Hepatocyte (in vitro differentiated cells): ENCODE measurements around the gene HS3ST5. TPM values are rescaled to one million over a fixed set of nuclear protein-coding genes. Genes with fewer than 3 reads are reported as not detected.
"Not testable (repeated sequence)": the region's sequence is repeated elsewhere in the genome, so short reads cannot be mapped to it uniquely, and the experiment has no call there.

Experiments used
- DNase-seq: peaks from one replicate; pipeline ENCODE4 v3.0.0-alpha.2; 2016; ENCODE audit warnings: low spot score
- H2AFZ ChIP-seq: fragments of 200-600 bp; sonication (generic); 2 replicates; pipeline ENCODE4 v1.6.0; 2016; ENCODE audit warnings: antibody characterized with exemption, mild to moderate bottlenecking
- H3K27ac ChIP-seq: fragments of 200-600 bp; sonication (generic); 2 replicates; pipeline ENCODE4 v1.5.1; 2016; ENCODE audit warnings: mild to moderate bottlenecking
- H3K27me3 ChIP-seq: fragments of 200-600 bp; sonication (generic); 2 replicates; pipeline ENCODE4 v1.6.1; 2016
- H3K36me3 ChIP-seq: fragments of 200-600 bp; sonication (generic); replicated peaks from 2 replicates; pipeline ENCODE4 v1.5.1; 2016; ENCODE audit warnings: low read depth; ENCODE audit not compliant: insufficient read depth
- H3K4me1 ChIP-seq: fragments of 200-600 bp; sonication (generic); 2 replicates; pipeline ENCODE4 v1.5.1; 2016; ENCODE audit warnings: mild to moderate bottlenecking, moderate library complexity; ENCODE audit not compliant: insufficient read depth
- H3K4me2 ChIP-seq: fragments of 200-600 bp; sonication (generic); 2 replicates; pipeline ENCODE4 v1.6.0; 2016
- H3K4me3 ChIP-seq: fragments of 200-600 bp; sonication (generic); 2 replicates; pipeline ENCODE4 v1.5.1; 2016; ENCODE audit warnings: mild to moderate bottlenecking
- H3K79me2 ChIP-seq: fragments of 200-600 bp; sonication (generic); 2 replicates; pipeline ENCODE4 v1.6.0; 2017; ENCODE audit warnings: mild to moderate bottlenecking
- H3K9me2 ChIP-seq: fragments of 200-600 bp; sonication (generic); replicated peaks from 2 replicates; pipeline ENCODE4 v1.6.0; 2017; ENCODE audit warnings: mild to moderate bottlenecking; ENCODE audit not compliant: insufficient read depth
- H3K9me3 ChIP-seq: fragments of 200-600 bp; sonication (generic); 2 replicates; pipeline ENCODE4 v1.5.1; 2016; ENCODE audit warnings: low read depth, mild to moderate bottlenecking
- H4K20me1 ChIP-seq: fragments of 200-600 bp; sonication (generic); 2 replicates; pipeline ENCODE4 v1.6.0; 2016; ENCODE audit warnings: mild to moderate bottlenecking; ENCODE audit not compliant: insufficient read depth, poor library complexity, severe bottlenecking
- EZH2 ChIP-seq: fragments of 200-600 bp; sonication (generic); IDR thresholded peaks from 2 replicates; pipeline ENCODE4 v1.6.1; 2016; ENCODE audit warnings: antibody characterized with exemption, mild to moderate bottlenecking, borderline replicate concordance
- EZH2phosphoT487 ChIP-seq: fragments of 200-600 bp; sonication (generic); IDR thresholded peaks from one replicate; pipeline ENCODE4 v1.6.1; 2018; ENCODE audit warnings: antibody characterized with exemption, mild to moderate bottlenecking, low read depth, moderate library complexity; ENCODE audit not compliant: unreplicated experiment, severe bottlenecking
- WGBS: methylation state at CpG from one replicate; pipeline ENCODE4 v1.1.6; 2016; ENCODE audit warnings: low lambda C conversion rate; ENCODE audit errors: missing lambda C conversion rate; 5-methylcytosine and 5-hydroxymethylcytosine counted together
- polyA plus RNA-seq: library from polyadenylated mRNA; unstranded; fragments of >200 nt; fragmentation: Nextera tagmentation; extraction: Ambion mirVana; gene quantifications from 2 replicates; pipeline ENCODE4 v1.2.1, GENCODE V29; 2016
- total RNA-seq: library from RNA; depleted of rRNA; stranded (reverse); fragments of >200 nt; gene quantifications from 2 replicates; pipeline ENCODE4 v1.2.3, GENCODE V29; 2014
- TF ChIP-seq, protein P1 (sequence below): fragments of 200-600 bp; sonication (generic); IDR thresholded peaks from 2 replicates; pipeline ENCODE4 v1.5.1; 2016; ENCODE audit warnings: antibody characterized with exemption, mild to moderate bottlenecking; ENCODE audit not compliant: poor library complexity

HS3ST5 gene
- total and polyA plus RNA-seq, 2 experiments from 2014 or later = 0.73 to 1.4 TPM

DNA sequence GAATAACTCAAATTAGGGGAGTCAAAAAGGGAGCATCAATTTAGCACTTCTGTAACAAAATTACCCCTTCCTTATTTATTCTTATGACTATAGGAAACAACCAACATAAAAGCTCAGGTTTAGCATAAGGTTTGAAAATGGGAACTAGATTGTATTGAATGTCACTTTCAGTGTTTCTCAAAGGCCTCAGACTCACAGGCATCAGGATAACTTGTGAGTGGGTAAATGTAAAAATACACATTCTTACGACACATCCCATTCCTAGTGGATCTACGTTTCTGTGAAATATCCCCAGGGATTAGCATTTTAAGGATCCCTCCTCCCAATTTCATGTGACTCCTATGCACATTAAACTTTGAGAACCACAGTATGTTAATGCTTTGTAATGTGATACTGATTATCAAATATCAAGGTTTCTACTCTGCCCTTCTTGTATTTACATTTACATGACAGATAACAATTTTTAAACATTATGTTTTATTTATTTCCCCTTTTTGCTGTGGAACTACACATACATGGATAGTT is 114.8 kb downstream of the HS3ST5 start:
- Histone ChIP-seq H4K20me1 (no peaks in the 10 kb centered on the region), H3K79me2 (no peaks in the 10 kb centered on the region), H3K36me3 (no peaks in the 10 kb centered on the region), H3K9me3 (no peaks in the 10 kb centered on the region), H3K4me1 (no peaks in the 10 kb centered on the region), H3K4me3 (no peak overlapping the region), H3K27me3 (no peaks in the 10 kb centered on the region), H3K4me2 (no peak overlapping the region), H2AFZ (no peak overlapping the region), H3K27ac (no peak overlapping the region), H3K9me2 (no peaks in the 10 kb centered on the region)
- no peak for TF ChIP-seq EZH2phosphoT487
- TF ChIP-seq, protein P1, sequence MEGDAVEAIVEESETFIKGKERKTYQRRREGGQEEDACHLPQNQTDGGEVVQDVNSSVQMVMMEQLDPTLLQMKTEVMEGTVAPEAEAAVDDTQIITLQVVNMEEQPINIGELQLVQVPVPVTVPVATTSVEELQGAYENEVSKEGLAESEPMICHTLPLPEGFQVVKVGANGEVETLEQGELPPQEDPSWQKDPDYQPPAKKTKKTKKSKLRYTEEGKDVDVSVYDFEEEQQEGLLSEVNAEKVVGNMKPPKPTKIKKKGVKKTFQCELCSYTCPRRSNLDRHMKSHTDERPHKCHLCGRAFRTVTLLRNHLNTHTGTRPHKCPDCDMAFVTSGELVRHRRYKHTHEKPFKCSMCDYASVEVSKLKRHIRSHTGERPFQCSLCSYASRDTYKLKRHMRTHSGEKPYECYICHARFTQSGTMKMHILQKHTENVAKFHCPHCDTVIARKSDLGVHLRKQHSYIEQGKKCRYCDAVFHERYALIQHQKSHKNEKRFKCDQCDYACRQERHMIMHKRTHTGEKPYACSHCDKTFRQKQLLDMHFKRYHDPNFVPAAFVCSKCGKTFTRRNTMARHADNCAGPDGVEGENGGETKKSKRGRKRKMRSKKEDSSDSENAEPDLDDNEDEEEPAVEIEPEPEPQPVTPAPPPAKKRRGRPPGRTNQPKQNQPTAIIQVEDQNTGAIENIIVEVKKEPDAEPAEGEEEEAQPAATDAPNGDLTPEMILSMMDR = no peak
- no peak for TF ChIP-seq EZH2
- DNase-seq = no peak
- WGBS = 68% methylated on average over 2 of the region's 2 CpGs

DNA sequence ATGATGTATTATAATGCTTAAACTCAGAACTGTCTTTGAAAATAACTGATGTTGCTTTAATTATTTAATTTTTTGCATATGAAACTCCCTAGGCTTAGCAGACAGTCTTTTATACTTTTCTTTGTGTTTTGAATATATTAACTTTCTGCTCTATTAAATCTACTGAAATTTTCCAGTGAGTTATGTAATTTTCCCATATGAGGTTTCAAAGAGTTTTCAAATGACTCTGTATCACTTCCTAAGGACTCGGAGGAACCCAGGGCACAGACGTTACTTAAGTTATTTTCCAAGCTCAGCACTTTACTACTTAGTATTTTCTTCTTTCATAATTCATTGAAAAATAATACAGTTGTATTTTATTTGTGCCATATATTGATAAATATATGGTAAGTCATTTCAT is 122.6 kb downstream of the HS3ST5 start:
- WGBS = 78% methylated on average over 2 of the region's 2 CpGs
- Histone ChIP-seq H3K79me2 (no peaks in the 10 kb centered on the region), H2AFZ (no peak overlapping the region), H3K4me1 (no peaks in the 10 kb centered on the region), H3K27ac (no peak overlapping the region), H3K9me3 (no peaks in the 10 kb centered on the region), H3K4me3 (no peak overlapping the region), H3K4me2 (no peak overlapping the region), H3K9me2 (no peaks in the 10 kb centered on the region), H3K27me3 (no peaks in the 10 kb centered on the region), H3K36me3 (no peaks in the 10 kb centered on the region), H4K20me1 (no peaks in the 10 kb centered on the region)
- no peak for DNase-seq
- TF ChIP-seq EZH2 (no peak), EZH2phosphoT487 (no peak)
- TF ChIP-seq, protein P1 = no peak

DNA sequence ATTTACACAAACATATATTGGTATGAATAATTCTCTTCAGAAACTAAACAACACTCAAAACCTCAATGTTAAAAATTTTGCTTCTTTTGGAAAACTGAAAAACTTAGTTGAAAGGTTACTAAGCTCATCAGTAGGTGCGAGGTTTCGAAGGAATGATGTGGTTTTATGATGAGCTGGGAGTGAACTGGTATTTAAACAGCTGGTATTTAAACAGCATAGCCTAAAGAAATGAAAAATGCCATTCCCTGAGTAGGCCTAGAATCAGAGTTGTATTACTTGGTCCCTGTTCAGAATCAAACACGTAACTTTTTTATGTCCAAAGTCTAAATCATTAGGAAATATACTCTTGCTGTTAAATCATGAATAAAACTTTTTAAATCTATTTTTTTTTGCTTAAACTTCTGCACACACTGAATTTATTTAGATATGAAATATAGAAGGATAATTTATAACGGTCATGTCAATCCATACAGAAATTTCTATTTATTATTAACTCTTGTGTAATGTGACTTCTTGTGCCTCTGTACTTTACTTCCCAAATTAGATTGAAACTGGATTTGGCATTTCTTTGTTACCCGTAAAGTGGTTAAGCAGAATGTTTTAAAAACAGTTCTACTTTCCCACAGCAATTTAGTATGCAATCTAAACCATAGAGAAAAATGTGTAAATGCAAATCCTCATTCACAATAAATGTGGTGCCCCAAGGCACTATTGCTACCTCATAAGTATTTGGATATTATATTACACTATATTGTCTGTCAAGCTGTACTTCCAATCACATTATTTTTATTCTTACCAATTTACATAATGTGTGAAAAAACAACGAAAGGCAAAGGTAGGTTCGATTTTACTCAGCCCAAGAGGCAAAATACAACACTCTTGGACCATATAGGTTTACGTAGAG is 124.1 kb downstream of the HS3ST5 start:
- Histone ChIP-seq H3K9me3 (no peaks in the 10 kb centered on the region), H3K9me2 (no peaks in the 10 kb centered on the region), H3K79me2 (no peaks in the 10 kb centered on the region), H3K4me3 (no peak overlapping the region), H3K4me1 (no peaks in the 10 kb centered on the region), H3K36me3 (no peaks in the 10 kb centered on the region), H2AFZ (no peak overlapping the region), H4K20me1 (no peaks in the 10 kb centered on the region), H3K27me3 (no peaks in the 10 kb centered on the region), H3K27ac (no peak overlapping the region), H3K4me2 (no peak overlapping the region)
- WGBS = 86% methylated on average over 8 of the region's 8 CpGs
- TF ChIP-seq EZH2phosphoT487 (no peak), EZH2 (no peak)
- TF ChIP-seq, protein P1 = no peak
- no peak for DNase-seq

DNA sequence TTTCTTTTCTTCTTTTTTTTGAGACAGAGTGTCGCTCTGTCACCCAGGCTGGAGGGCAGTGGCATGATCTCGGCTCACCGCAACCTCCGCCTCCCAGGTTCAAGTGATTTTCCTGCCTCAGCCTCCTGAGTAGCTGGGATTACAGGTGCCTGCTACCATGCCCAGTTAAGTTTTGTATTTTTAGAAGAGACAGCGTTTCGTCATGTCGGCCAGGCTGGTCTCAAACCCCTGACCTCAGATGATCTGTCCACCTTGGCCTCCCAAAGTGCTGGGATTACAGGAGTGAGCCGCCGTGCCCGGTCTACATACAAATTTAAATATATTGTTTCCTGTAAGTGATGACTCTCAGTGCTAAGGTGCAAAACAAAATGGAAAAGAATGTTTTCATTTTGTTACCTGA is 124.8 kb downstream of the HS3ST5 start:
- not testable (repeated sequence) for H2AFZ ChIP-seq, DNase-seq, H4K20me1 ChIP-seq, H3K9me2 ChIP-seq, H3K9me3 ChIP-seq, H3K4me2 ChIP-seq, H3K79me2 ChIP-seq, H3K27ac ChIP-seq, H3K36me3 ChIP-seq, H3K27me3 ChIP-seq, H3K4me1 ChIP-seq, H3K4me3 ChIP-seq
- WGBS = 94% methylated on average over 10 of the region's 10 CpGs
